Lung (tissue), 12 donors: ENCODE data around the gene KCND3. TPM values are rescaled to one million over a fixed set of nuclear protein-coding genes. Genes with fewer than 3 reads are reported as not detected.

Experiments used
- ATAC-seq: fragments of 200-7000 bp; cut with Tn5 transposase; one replicate; pipeline ENCODE4 v1.9.1; 2020; ENCODE audit warnings: moderate number of reproducible peaks; ENCODE audit not compliant: insufficient read depth, low FRiP score
- DNase-seq, 3 donors: peaks; one replicate each; pipeline ENCODE4 v3.0.0-alpha.2; 2013 to 2017
- H3K27ac ChIP-seq, 2 donors: one replicate each; pipeline ENCODE4 v1.5.1; 2013; ENCODE audit warnings: mild to moderate bottlenecking in 2 of 2, moderate library complexity in 2 of 2, control low read depth in 1 of 2, inconsistent platforms in 1 of 2, low read depth in 1 of 2, low read length in 1 of 2
- H3K27me3 ChIP-seq, 3 donors: one replicate each; pipeline ENCODE4 v1.5.1; 2013; ENCODE audit warnings: low read length in 2 of 3; ENCODE audit not compliant: control insufficient read depth in 3 of 3, insufficient read depth in 3 of 3
- H3K36me3 ChIP-seq, 4 donors: one replicate each; pipeline ENCODE4 v1.5.1; 2013; ENCODE audit warnings: low read length in 4 of 4, mild to moderate bottlenecking in 1 of 4, moderate library complexity in 1 of 4; ENCODE audit not compliant: control insufficient read depth in 4 of 4, insufficient read depth in 4 of 4
- H3K4me1 ChIP-seq, 5 donors: one replicate each; pipeline ENCODE4 v1.5.1; 2013; ENCODE audit warnings: low read length in 5 of 5, mild to moderate bottlenecking in 2 of 5, moderate library complexity in 1 of 5; ENCODE audit not compliant: control insufficient read depth in 5 of 5, insufficient read depth in 5 of 5
- H3K4me3 ChIP-seq: one replicate; pipeline ENCODE4 v1.5.1; 2013; ENCODE audit warnings: mild to moderate bottlenecking, control low read depth, moderate library complexity
- H3K9ac ChIP-seq, 2 donors: one replicate each; pipeline ENCODE4 v1.5.1; 2013; ENCODE audit warnings: low read length in 2 of 2, control low read depth in 1 of 2; ENCODE audit not compliant: insufficient read depth in 1 of 2
- H3K9me3 ChIP-seq, 4 donors: one replicate each; pipeline ENCODE4 v1.5.1; 2013; ENCODE audit warnings: low read length in 3 of 4, mild to moderate bottlenecking in 1 of 4, moderate library complexity in 1 of 4; ENCODE audit not compliant: control insufficient read depth in 4 of 4, insufficient read depth in 3 of 4
- CTCF ChIP-seq: IDR thresholded peaks from 2 replicates; pipeline ENCODE4 v1.5.1; 2012; ENCODE audit warnings: mild to moderate bottlenecking; ENCODE audit errors: control extremely low read depth, extremely low read depth
- WGBS, 2 donors: extraction: QIAGEN DNeasy Blood & Tissue Kit; methylation state at CpG; one replicate each; pipeline ENCODE4 v1.1.7; 2013; 5-methylcytosine and 5-hydroxymethylcytosine counted together
- polyA plus RNA-seq, 2 donors: library from polyadenylated mRNA; stranded (reverse); fragments of 200-250 nt; gene quantifications; one replicate each; pipeline ENCODE4 v1.2.1, GENCODE V29; 2013
- total RNA-seq, 2 donors: library from RNA; depleted of rRNA in 1 of 2; stranded (reverse); fragments of >200 nt in 1 of 2; gene quantifications; one replicate each; pipeline ENCODE4 v1.2.1, GENCODE V29; 2014 to 2021
- donor health status: control.
- donor health status: control.
- donor health status: Bipolar disorder and iron deficiency.
- donor health status: healthy.
- donor health status: DM: yes; HTN: yes; CAD: no.

Gene KCND3
- total and polyA plus RNA-seq, 4 donors: 1.3 to 12.1 (median 4.9) TPM

GRCh38 chr1:111777301-111777700 lies 212.2 kb downstream of the KCND3 start:
- Histone ChIP-seq H3K36me3 (peaks cover 0 to 2% (median 0%) of the 10 kb centered on the region in 4 donors), H3K27me3 (no peaks in the 10 kb centered on the region), H3K9me3 (no peaks in the 10 kb centered on the region), H3K27ac (no peak overlapping the region), H3K4me1 (no peaks in the 10 kb centered on the region), H3K9ac (no peak overlapping the region), H3K4me3 (no peak overlapping the region)
- 93 to 95% methylated on average over 1 of the region's 1 CpG for WGBS, 2 donors
- no peak for TF ChIP-seq CTCF
- ATAC-seq (no peak), DNase-seq (no peak)

- Histone ChIP-seq H3K9me3 (no peaks in the 10 kb centered on the region), H3K36me3 (peaks cover 0 to 2% (median 0%) of the 10 kb centered on the region in 4 donors), H3K4me3 (no peak overlapping the region), H3K9ac (no peak overlapping the region), H3K27me3 (no peaks in the 10 kb centered on the region), H3K4me1 (no peaks in the 10 kb centered on the region), H3K27ac (no peak overlapping the region)
- no peak for TF ChIP-seq CTCF
- WGBS, 2 donors: 92 to 95% methylated on average over 8 of the region's 8 CpGs
- ATAC-seq: no peak
- DNase-seq: no peak
Observed at GRCh38 chr1:111776861-111777260, 212.6 kb downstream of the KCND3 start.

- Histone ChIP-seq H3K4me3 (no peak overlapping the region), H3K9ac (no peak overlapping the region), H3K27ac (no peak overlapping the region), H3K9me3 (no peaks in the 10 kb centered on the region), H3K27me3 (no peaks in the 10 kb centered on the region), H3K4me1 (no peaks in the 10 kb centered on the region), H3K36me3 (peaks cover 0 to 2% (median 0%) of the 10 kb centered on the region in 4 donors)
- no peak for TF ChIP-seq CTCF
- WGBS, 2 donors: 82 to 88% methylated on average over 2 of the region's 2 CpGs
- DNase-seq (no peak), ATAC-seq (no peak)
Observed at GRCh38 chr1:111776391-111776790, 213.1 kb downstream of the KCND3 start.

DNA sequence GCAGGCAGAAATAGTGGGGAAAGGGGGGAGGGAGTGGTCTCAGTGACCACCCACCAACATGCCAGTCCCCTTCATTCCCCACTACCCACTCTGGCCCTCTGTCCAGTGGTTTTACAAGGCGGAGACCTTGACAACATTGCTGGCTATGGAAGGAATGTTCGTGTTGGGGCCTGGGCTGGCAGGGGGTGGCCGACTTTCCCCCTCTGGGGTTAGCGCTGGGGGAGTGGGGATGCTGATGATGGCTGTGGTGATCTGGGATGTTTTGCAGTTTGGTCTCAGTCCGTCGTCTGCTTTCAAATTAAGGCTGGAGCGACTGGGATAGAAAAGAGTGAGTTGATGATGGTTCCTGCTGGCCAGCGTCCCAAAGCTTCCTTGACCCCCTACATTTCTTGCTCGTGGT lies 213.5 kb downstream of the KCND3 start:
- Histone ChIP-seq H3K4me3 (no peak overlapping the region), H3K27me3 (no peaks in the 10 kb centered on the region), H3K9ac (no peak overlapping the region), H3K27ac (no peak overlapping the region), H3K9me3 (no peaks in the 10 kb centered on the region), H3K4me1 (no peaks in the 10 kb centered on the region), H3K36me3 (peaks cover 0 to 2% (median 0%) of the 10 kb centered on the region in 4 donors)
- DNase-seq: no peak
- no peak for TF ChIP-seq CTCF
- ATAC-seq: no peak
- WGBS, 2 donors: 86 to 92% methylated on average over 9 of the region's 9 CpGs
